GM23338 (cell line): ENCODE data around the gene CMSS1. TPM values are rescaled to one million over a fixed set of nuclear protein-coding genes. Genes with fewer than 3 reads are reported as not detected.

Experiments used
- ATAC-seq: fragments of 200-7000 bp; cut with Tn5 transposase; 3 replicates; pipeline ENCODE4 v1.9.1; 2020
- DNase-seq: peaks from one replicate; pipeline ENCODE4 v3.0.0-alpha.2; 2015; ENCODE audit warnings: low spot score
- H2AFZ ChIP-seq: fragments of 200-600 bp; sonication (generic); 2 replicates; pipeline ENCODE4 v1.8.0; 2016; ENCODE audit warnings: antibody characterized with exemption, mild to moderate bottlenecking, moderate library complexity
- H3F3A ChIP-seq: fragments of 200-600 bp; sonication (generic); replicated peaks from 2 replicates; pipeline ENCODE4 v1.8.0; 2017; ENCODE audit warnings: antibody characterized with exemption, mixed run types, low read depth
- H3K27ac ChIP-seq: fragments of 200-600 bp; sonication (generic); 2 replicates; pipeline ENCODE4 v1.6.1; 2016; ENCODE audit warnings: low read depth
- H3K27me3 ChIP-seq: fragments of 200-600 bp; sonication (generic); 2 replicates; pipeline ENCODE4 v1.8.0; 2016; ENCODE audit warnings: mild to moderate bottlenecking, mixed run types, moderate library complexity; ENCODE audit not compliant: insufficient read depth
- H3K36me3 ChIP-seq: fragments of 200-600 bp; sonication (generic); 2 replicates; pipeline ENCODE4 v1.8.0; 2016; ENCODE audit warnings: mild to moderate bottlenecking; ENCODE audit not compliant: insufficient read depth
- H3K4me1 ChIP-seq: fragments of 200-600 bp; sonication (generic); 2 replicates; pipeline ENCODE4 v1.8.0; 2016; ENCODE audit warnings: mild to moderate bottlenecking, moderate library complexity; ENCODE audit not compliant: insufficient read depth
- H3K4me2 ChIP-seq: fragments of 200-600 bp; sonication (generic); 2 replicates; pipeline ENCODE4 v1.7.1; 2017; ENCODE audit warnings: mixed run types
- H3K4me3 ChIP-seq: fragments of 200-600 bp; sonication (generic); 2 replicates; pipeline ENCODE4 v1.6.1; 2016; ENCODE audit warnings: mixed run types
- H3K79me2 ChIP-seq: fragments of 200-600 bp; sonication (generic); replicated peaks from 2 replicates; pipeline ENCODE4 v1.8.0; 2017; ENCODE audit warnings: mild to moderate bottlenecking; ENCODE audit not compliant: insufficient read depth
- H3K9me2 ChIP-seq: fragments of 200-600 bp; sonication (generic); 2 replicates; pipeline ENCODE4 v1.8.0; 2017; ENCODE audit not compliant: insufficient read depth
- H4K20me1 ChIP-seq: fragments of 200-600 bp; sonication (generic); replicated peaks from 2 replicates; pipeline ENCODE4 v1.8.0; 2017; ENCODE audit warnings: mild to moderate bottlenecking; ENCODE audit not compliant: insufficient read depth
- H3K27ac Mint-ChIP-seq: 2 replicates; pipeline ENCODE4 v1.8.0; 2020; ENCODE audit warnings: inconsistent platforms, mild to moderate bottlenecking, moderate library complexity, mixed read lengths
- H3K27me3 Mint-ChIP-seq: 3 replicates; pipeline ENCODE4 v1.8.0; 2022; ENCODE audit warnings: low read depth, mild to moderate bottlenecking, moderate library complexity, mixed read lengths, inconsistent platforms; ENCODE audit not compliant: insufficient read depth, poor library complexity
- H3K36me3 Mint-ChIP-seq: 3 replicates; pipeline ENCODE4 v1.8.0; 2021; ENCODE audit warnings: low read depth, mild to moderate bottlenecking, inconsistent platforms, moderate library complexity, mixed read lengths
- H3K4me1 Mint-ChIP-seq: 3 replicates; pipeline ENCODE4 v1.8.0; 2020; ENCODE audit warnings: mild to moderate bottlenecking, inconsistent platforms, mixed read lengths
- H3K4me3 Mint-ChIP-seq: 3 replicates; pipeline ENCODE4 v1.8.0; 2021; ENCODE audit warnings: moderate library complexity, mild to moderate bottlenecking, inconsistent platforms, mixed read lengths
- H3K9me3 Mint-ChIP-seq: 3 replicates; pipeline ENCODE4 v1.8.0; 2020; ENCODE audit warnings: moderate library complexity, mild to moderate bottlenecking, inconsistent platforms, mixed read lengths
- CREB1 ChIP-seq: fragments of 250-450 bp; sonication (Bioruptor Pico); IDR thresholded peaks from 2 replicates; pipeline ENCODE4 v1.5.0; 2020; ENCODE audit warnings: low read depth, mild to moderate bottlenecking, moderate library complexity
- JUNB ChIP-seq: IDR thresholded peaks from one replicate; pipeline ENCODE4 v1.6.1; 2016; ENCODE audit warnings: antibody characterized with exemption; ENCODE audit not compliant: unreplicated experiment
- NANOG ChIP-seq: IDR thresholded peaks from 2 replicates; pipeline ENCODE4 v1.6.1; 2016; ENCODE audit warnings: antibody characterized with exemption, borderline replicate concordance
- ZNF331 ChIP-seq: fragments of 250-450 bp; sonication (Bioruptor Pico); IDR thresholded peaks from 2 replicates; pipeline ENCODE4 v1.5.0; 2020; ENCODE audit warnings: low read depth, mild to moderate bottlenecking, moderate library complexity
- ZNF462 ChIP-seq: fragments of 250-450 bp; sonication (Bioruptor Pico); IDR thresholded peaks from 2 replicates; pipeline ENCODE4 v1.5.0; 2020; ENCODE audit warnings: mild to moderate bottlenecking, moderate library complexity
- polyA plus RNA-seq: library from polyadenylated mRNA; unstranded; fragments of >200 nt; fragmentation: Nextera tagmentation; extraction: Ambion mirVana; gene quantifications from 2 replicates; pipeline ENCODE4 v1.2.1, GENCODE V29; 2016
- total RNA-seq: library from RNA; depleted of rRNA; stranded (reverse); fragments of >200 nt; shearing (Covaris generic); gene quantifications from 2 replicates; pipeline ENCODE4 v1.2.3, GENCODE V29; 2014

CMSS1 gene
- total and polyA plus RNA-seq, 2 experiments from 2014 or later, result 39.4 to 187 TPM

GRCh38 chr3:99885085-99885484 lies 67.4 kb downstream of the CMSS1 start (continued):
- no peak for TF ChIP-seq ZNF462 (CRISPR knock-in tag)
- TF ChIP-seq CREB1 (CRISPR knock-in tag), result no peak
- TF ChIP-seq ZNF331 (CRISPR knock-in tag), result no peak

GRCh38 chr3:99885851-99886250 lies 68.2 kb downstream of the CMSS1 start:
- H3F3A ChIP-seq, result no peaks in the 10 kb centered on the region
- no peaks in the 10 kb centered on the region for H3K36me3 ChIP-seq
- no peak overlapping the region for H3K4me3 Mint-ChIP-seq
- H4K20me1 ChIP-seq, result no peaks in the 10 kb centered on the region; the same call in 1 of the 2 replicates
- no peak overlapping the region for H3K4me3 ChIP-seq
- ATAC-seq (no peak), DNase-seq (no peak)
- no peaks in the 10 kb centered on the region for H3K79me2 ChIP-seq
- peaks cover 2% of the 10 kb centered on the region; the same call in 1 of the 3 replicates for H3K36me3 Mint-ChIP-seq
- no peak overlapping the region for H2AFZ ChIP-seq
- H3K9me3 Mint-ChIP-seq, result no peaks in the 10 kb centered on the region
- no peaks in the 10 kb centered on the region for H3K9me2 ChIP-seq
- no peaks in the 10 kb centered on the region for H3K27me3 ChIP-seq
- H3K4me1 Mint-ChIP-seq, result peaks cover 25% of the 10 kb centered on the region
- peaks cover 25% of the 10 kb centered on the region for H3K4me1 ChIP-seq
- no peak overlapping the region for H3K4me2 ChIP-seq
- TF ChIP-seq ZNF462 (CRISPR knock-in tag) (no peak), NANOG (no peak), JUNB (no peak), CREB1 (CRISPR knock-in tag) (no peak), ZNF331 (CRISPR knock-in tag) (no peak)
- peaks cover 4% of the 10 kb centered on the region for H3K27me3 Mint-ChIP-seq
- H3K27ac Mint-ChIP-seq, result no peak overlapping the region
- no peak overlapping the region for H3K27ac ChIP-seq
